SK-N-MC (cell line): ENCODE results near the gene RILPL2.
"Not testable (repeated sequence)": the region's sequence is repeated elsewhere in the genome, so short reads cannot be mapped to it uniquely, and the experiment has no call there.

Experiments used
- DNase-seq: peaks from one replicate; pipeline ENCODE4 v3.0.0-alpha.2; 2011; ENCODE audit warnings: low read depth, low spot score
- H3K27ac ChIP-seq: fragments of 200-600 bp; sonication (generic); 2 replicates; pipeline ENCODE4 v1.5.1; 2016; ENCODE audit warnings: mixed run types
- H3K36me3 ChIP-seq: fragments of 200-600 bp; sonication (generic); 2 replicates; pipeline ENCODE4 v1.6.1; 2017; ENCODE audit warnings: antibody characterized with exemption, low read length, mixed read lengths; ENCODE audit not compliant: insufficient read depth
- H3K4me3 ChIP-seq: fragments of 200-600 bp; sonication (generic); 2 replicates; pipeline ENCODE4 v1.5.1; 2016
- H3K9ac ChIP-seq: fragments of 200-600 bp; sonication (generic); 2 replicates; pipeline ENCODE4 v1.8.0; 2017; ENCODE audit warnings: mixed run types, mixed read lengths; ENCODE audit not compliant: insufficient read length
- H3K9me3 ChIP-seq: fragments of 200-600 bp; sonication (generic); 2 replicates; pipeline ENCODE4 v1.6.1; 2017; ENCODE audit warnings: low read depth, mild to moderate bottlenecking, antibody characterized with exemption, low read length, moderate library complexity, mixed read lengths
- EZH2 ChIP-seq: fragments of 200-600 bp; sonication (generic); IDR thresholded peaks from one replicate; pipeline ENCODE4 v1.6.1; 2017; ENCODE audit warnings: antibody characterized with exemption
- FOXP2 ChIP-seq: optimal IDR thresholded peaks from 2 replicates; pipeline ENCODE3; 2011; ENCODE audit warnings: mild to moderate bottlenecking, moderate library complexity; ENCODE audit not compliant: insufficient read depth; ENCODE audit errors: extremely low read length, control extremely low read depth
- POLR2AphosphoS5 ChIP-seq: IDR thresholded peaks from 2 replicates; pipeline ENCODE4 v1.6.1; 2012; ENCODE audit warnings: mild to moderate bottlenecking, low read depth, low read length, borderline replicate concordance

Gene RILPL2

DNA sequence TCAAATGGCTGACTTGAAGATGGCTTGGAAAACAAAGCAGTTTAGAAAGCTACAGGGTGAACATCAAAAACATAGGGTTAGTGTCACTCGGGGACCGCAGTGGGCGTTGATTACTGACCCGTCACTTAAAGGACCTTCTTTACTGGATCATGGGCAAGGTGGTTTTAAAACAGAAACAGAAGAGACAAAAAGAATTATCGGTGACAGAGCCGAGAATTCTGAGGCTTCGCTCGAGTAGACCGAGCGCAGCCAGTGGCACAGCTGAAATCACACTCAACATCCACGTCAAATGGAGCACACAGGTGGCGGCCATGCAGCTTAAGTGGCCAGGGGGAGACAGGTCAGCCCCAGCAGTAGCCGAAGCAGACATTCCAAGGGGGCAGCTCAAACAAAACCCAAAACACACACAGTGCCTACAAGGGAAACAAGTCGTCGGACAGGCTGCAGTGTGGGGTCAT is 38.8 kb upstream of the RILPL2 start:
- Histone ChIP-seq H3K4me3 (no peak overlapping the region), H3K9ac (no peak overlapping the region), H3K9me3 (no peaks in the 10 kb centered on the region), H3K36me3 (peaks cover 17% of the 10 kb centered on the region), H3K27ac (no peak overlapping the region)
- TF ChIP-seq EZH2 = no peak
- DNase-seq = no peak

DNA sequence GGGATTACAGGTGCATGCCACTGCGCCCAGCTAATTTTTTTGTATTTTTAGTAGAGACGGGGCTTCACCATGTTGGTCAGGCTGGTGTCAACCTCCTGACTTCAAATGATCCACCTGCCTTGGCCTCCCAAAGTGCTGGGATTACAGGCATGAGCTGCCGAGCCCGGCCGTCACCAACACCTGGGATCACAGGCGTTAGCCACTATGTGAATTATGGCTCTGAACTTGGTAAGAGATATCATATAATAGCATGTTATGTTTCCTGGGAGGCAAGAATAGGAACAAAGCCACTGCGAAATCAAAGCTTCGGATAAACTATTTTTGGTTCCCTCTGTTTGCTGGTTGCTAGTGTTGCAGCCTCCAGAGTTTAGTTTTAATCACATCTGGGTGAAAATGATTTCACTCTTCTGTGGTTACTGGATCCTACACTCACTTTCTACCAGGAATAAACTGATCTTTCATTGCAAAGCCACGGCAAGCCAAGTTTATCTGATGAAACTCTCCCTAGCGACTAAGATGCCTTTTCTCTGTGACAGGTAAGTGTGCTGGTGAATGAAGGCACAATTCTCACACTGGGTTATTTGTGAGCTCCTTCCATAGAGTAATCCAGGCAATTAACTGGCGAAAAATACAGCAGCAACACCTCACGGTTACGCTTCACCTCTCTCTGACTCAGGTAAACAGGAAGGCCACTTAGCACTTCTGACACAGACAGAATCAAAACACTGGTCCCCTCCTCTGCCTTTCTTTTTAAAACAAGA is 38.2 kb upstream of the RILPL2 start:
- H3K4me3 ChIP-seq = no peak overlapping the region
- TF ChIP-seq EZH2 (no peak), FOXP2 (no peak), POLR2AphosphoS5 (no peak)
- H3K27ac ChIP-seq = 0 out of 2 replicates have a peak overlapping the region, but pooled peaks have one; percentile 8
- H3K9me3 ChIP-seq = no peaks in the 10 kb centered on the region
- H3K9ac ChIP-seq = no peak overlapping the region
- H3K36me3 ChIP-seq = peaks cover 17% of the 10 kb centered on the region
- DNase-seq = no peak

DNA sequence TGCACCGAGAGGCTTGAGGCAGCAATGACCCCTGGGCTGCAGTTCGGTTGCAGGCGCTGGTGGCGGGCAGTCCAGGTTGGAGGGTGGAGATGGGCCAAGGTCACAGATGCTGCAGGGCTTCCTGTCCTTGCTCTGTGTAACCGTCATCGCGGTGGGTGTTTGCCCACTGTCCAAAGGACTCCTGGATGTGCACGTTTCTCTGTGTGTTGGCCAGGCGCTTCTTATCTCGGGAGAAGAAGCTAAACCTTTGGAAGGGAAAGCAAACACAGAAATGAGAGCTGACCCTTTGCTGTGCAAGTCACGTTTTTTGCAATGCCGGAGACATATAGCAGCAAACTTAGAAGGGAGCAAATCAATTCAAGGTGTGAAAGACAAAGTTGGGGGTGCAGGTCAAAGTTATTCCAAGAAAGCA is 36.0 kb upstream of the RILPL2 start:
- no peak for TF ChIP-seq POLR2AphosphoS5
- no peak for TF ChIP-seq EZH2
- no peak for TF ChIP-seq FOXP2
- no peak overlapping the region for H3K4me3 ChIP-seq
- no peak for DNase-seq
- H3K9ac ChIP-seq = no peak overlapping the region
- H3K9me3 ChIP-seq = no peaks in the 10 kb centered on the region
- no peak overlapping the region for H3K27ac ChIP-seq
- H3K36me3 ChIP-seq = peaks cover 17% of the 10 kb centered on the region

DNA sequence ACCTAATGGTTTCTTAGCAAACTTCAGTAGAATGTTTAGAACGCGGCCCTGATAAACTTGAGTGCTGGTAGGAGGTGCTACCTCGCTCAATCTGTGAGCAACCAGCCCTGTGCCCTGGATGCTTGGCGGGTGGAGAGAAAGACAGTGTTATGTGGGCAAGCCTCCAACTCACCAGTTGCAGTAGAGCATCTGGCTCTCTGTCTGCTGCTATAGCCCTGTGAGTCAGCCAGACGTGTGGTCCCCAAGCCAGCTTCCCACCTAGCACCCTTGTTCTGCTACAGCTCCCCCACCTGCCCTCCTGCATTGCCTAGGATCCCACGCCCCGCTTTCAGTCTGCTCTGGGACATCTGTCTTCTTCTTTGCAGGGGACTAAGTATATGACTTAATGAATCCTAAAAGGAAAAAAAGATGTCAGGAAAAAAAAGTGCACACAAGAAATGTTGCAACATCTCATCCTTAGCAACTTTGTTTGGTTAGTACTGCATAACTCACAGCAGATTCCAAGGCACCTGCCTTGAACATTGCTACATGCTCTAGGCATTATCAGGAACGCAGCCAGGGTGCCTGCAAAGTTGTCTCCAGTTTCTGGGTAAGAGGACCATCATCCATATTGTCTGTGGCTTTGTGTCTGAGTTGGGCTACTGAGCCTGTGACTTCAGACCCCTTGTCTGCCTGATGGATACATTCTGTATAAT is 35.0 kb upstream of the RILPL2 start:
- peaks cover 17% of the 10 kb centered on the region for H3K36me3 ChIP-seq
- no peak for DNase-seq
- no peak overlapping the region for H3K27ac ChIP-seq
- no peaks in the 10 kb centered on the region for H3K9me3 ChIP-seq
- H3K9ac ChIP-seq = no peak overlapping the region
- TF ChIP-seq EZH2 (no peak), POLR2AphosphoS5 (no peak), FOXP2 (no peak)
- no peak overlapping the region for H3K4me3 ChIP-seq

DNA sequence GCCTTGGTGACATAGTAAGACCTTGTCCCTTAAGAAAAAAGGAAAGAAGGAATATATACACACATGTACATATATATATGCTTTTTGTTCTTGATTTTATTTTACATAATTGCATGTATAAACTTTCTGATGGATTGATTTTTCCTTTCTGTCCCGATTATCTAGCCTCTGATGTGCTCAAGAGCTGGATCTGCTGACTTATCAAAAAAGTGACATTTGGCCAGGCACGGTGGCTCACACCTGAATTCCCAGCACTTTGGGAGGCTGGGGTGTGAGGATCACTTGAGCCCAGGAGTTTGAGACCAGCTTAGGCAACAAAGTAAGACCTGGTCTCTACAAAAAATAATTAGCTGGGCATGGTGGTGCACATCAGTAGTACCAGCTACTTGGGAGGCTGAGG is 33.5 kb upstream of the RILPL2 start:
- TF ChIP-seq FOXP2 (no peak), POLR2AphosphoS5 (no peak), EZH2 (no peak)
- no peaks in the 10 kb centered on the region for H3K9me3 ChIP-seq
- no peak overlapping the region for H3K4me3 ChIP-seq
- peaks cover 29% of the 10 kb centered on the region for H3K36me3 ChIP-seq
- no peak overlapping the region for H3K9ac ChIP-seq
- H3K27ac ChIP-seq = no peak overlapping the region
- no peak for DNase-seq

DNA sequence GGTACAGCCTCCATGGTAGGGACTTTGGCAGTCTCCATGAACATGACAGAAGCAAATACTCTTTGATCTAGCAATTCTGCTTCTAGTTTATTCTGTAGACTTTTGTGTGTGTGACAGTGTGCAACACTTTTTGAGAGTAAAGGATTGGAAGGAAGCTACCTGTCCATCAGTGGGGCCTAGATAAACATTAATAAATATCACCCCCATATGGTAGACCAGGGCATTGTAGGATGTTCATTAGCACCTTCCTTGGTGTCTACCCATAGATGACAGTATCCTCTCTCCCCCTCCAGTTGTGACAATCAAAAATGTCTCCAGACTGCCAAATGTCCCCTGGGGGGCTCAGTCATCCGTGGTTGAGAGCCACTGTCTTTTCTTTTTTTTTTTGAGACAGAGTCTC is 32.3 kb upstream of the RILPL2 start:
- Histone ChIP-seq H3K4me3 (no peak overlapping the region), H3K9me3 (no peaks in the 10 kb centered on the region), H3K36me3 (peaks cover 31% of the 10 kb centered on the region), H3K9ac (no peak overlapping the region), H3K27ac (no peak overlapping the region)
- DNase-seq = no peak
- TF ChIP-seq FOXP2 (no peak), POLR2AphosphoS5 (no peak), EZH2 (no peak)

DNA sequence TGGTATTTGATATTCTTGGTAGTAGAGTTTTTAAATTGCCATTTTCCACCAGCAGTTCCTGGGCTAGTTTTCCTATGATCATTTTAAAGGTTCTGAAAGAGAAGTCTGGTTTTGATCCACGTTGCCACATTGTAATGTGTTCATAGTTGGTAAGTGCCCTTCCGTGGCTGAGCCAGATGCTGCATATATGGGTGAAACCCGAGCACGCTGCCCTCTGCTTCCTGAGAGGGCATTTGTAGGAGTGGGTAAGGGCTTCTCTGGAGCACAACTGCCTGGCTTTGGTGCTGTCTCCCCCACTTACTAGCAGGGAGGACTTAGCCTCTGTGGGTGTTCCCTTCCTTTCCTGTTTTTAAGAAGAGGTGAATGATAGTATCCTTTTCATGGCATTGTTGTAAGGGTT is 28.6 kb upstream of the RILPL2 start:
- no peak overlapping the region for H3K27ac ChIP-seq
- H3K9me3 ChIP-seq = no peaks in the 10 kb centered on the region
- no peak for DNase-seq
- H3K36me3 ChIP-seq = peaks cover 14% of the 10 kb centered on the region
- no peak overlapping the region for H3K9ac ChIP-seq
- TF ChIP-seq FOXP2 (no peak), POLR2AphosphoS5 (no peak), EZH2 (no peak)
- no peak overlapping the region for H3K4me3 ChIP-seq

DNA sequence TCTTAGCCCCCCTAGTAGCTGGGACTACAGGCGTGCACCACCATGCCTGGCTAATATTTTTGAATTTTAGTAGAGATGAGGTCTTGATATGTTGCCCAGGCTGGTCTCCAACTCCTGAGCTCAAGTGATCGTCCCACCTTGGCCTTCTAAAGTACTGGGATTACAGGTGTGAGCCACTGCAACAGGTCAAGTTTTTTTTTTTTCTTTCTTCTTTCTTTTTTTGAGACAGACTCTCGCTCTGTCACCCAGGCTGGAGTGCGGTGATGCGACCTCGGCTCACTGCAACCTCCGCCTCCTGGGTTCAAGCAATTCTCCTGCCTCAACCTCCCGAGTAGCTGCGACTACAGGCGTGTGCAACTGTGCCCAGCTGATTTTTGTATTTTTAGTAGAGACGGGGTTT is 26.7 kb upstream of the RILPL2 start:
- DNase-seq, H3K9me3 ChIP-seq, H3K9ac ChIP-seq, H3K4me3 ChIP-seq, H3K27ac ChIP-seq: not testable (repeated sequence)
- peaks cover 14% of the 10 kb centered on the region for H3K36me3 ChIP-seq

DNA sequence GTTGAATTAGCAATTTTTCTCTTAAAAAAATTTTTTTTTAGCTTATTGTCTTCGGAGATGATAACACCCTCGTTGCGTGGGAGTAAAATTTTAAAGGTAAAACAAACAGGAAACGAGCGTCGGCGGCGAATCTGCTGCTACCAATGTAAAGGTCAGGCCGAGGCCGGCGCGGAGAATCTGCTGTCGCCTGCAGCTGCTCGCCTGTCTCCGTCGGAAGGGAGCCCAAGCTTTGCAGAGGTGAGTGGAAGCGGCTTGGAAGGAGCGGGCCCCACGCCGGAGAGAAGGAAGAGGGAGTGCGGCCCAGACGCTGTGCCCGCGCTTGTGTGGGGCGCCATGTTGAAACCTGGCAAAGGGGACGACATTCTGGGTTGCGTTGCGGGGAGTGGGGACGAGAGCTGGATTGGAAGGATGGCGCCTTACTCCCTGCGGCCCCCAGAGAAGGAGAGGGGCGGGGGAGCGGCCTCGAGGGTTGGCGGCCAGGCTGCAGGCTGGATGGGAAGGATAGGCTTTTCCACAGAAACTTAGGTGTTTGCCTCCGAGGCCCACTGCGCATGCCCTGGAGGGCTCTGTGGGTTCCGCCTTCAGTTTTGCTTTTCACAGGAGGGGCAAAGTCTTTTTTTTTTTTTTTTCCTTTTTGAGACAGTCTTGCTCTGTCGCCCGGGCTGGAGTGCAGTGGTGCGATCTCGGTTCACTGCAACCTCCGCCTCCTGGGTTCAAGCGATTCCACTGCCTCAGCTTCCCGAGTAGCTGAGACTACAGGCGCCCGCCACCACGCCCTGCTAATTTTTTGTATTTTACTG is 21.7 kb upstream of the RILPL2 start, which contains the start of gene SNRNP35:
SNRNP35 (plus strand) TSS at position 160 of the 800 bp plus-strand sequence. CDS start 7,402 bp downstream, outside the sequence.
- H3K27ac ChIP-seq = peak within 1 kb of the TSS; percentile 96
- no peaks in the 10 kb centered on the region for H3K9me3 ChIP-seq
- H3K36me3 ChIP-seq = no peaks in the 10 kb centered on the region
- TF ChIP-seq POLR2AphosphoS5 = peak; percentile 78
- TF ChIP-seq EZH2 = no peak
- TF ChIP-seq FOXP2 = no peak
- peak within 1 kb of the TSS; percentile 82 for H3K4me3 ChIP-seq
- DNase-seq = peak; percentile 72
- H3K9ac ChIP-seq = peak within 1 kb of the TSS; percentile 88
